ENCODE results near the gene TMEM150C.

TMEM150C gene

DNA sequence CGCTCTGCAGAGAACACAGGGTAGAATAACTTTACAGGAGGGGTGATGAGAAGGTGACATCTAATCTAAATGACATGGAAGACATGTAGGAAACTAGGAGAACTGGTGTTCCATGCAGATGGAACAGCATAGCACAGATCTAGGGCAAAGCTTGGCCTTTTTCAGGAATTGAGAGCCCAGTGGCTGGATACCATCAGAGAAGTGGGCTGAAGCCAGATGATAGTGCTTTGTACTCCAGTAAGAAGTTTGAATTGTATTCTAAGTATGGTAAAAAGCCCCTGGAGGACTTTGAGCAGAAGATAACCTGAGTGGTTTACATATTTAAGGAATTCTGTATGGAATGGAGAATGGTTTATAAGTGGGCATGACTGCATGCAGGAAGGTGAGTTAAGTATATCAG, 98.6 kb downstream of the TMEM150C start:
- Histone ChIP-seq H3K9me3 (ENCODE audit: control insufficient read depth, low read length) (no peaks in the 10 kb centered on the region), H3K36me3 (ENCODE audit: control insufficient read depth, insufficient read depth, low read length) (peaks cover 19% of the 10 kb centered on the region), H3K4me3 (ENCODE audit: insufficient read depth, low read depth, low read length, poor library complexity, severe bottlenecking) (no peak overlapping the region), H3K4me1 (ENCODE audit: control insufficient read depth, insufficient read depth, low read length, poor library complexity, severe bottlenecking) (no peaks in the 10 kb centered on the region), H3K27me3 (replicated peaks; ENCODE audit: control insufficient read depth, insufficient read depth, low read length, poor library complexity, severe bottlenecking) (no peaks in the 10 kb centered on the region), H3K27ac (ENCODE audit: insufficient read depth, low read length, poor library complexity, severe bottlenecking) (no peak overlapping the region)
- DNase-seq, result no peak

DNA sequence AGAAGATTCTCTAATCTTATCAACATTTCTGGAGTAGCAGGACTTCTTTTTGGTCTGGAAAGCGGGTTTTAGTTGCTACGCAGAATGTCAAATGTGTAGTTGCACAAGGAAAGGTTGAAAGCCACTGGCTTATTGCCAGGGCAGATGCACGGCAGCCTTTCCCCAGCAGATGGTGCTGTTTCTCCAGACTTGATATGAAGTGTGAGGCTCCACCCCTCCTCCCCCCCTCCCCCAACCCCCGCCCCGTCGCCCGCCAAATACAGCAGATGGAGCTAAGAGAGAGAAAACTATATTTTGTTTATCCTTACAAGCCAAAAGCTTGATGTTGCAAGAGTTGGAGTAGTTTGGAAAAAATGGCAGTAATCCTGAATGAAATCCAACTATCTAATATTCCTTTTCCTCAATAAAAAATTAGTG, 99.4 kb downstream of the TMEM150C start:
- H3K9me3 ChIP-seq (ENCODE audit: control insufficient read depth, low read length), result no peaks in the 10 kb centered on the region
- H3K36me3 ChIP-seq (ENCODE audit: control insufficient read depth, insufficient read depth, low read length), result peaks cover 25% of the 10 kb centered on the region
- peak; percentile 54 to 77 (median 61) for DNase-seq
- H3K27me3 ChIP-seq (replicated peaks; ENCODE audit: control insufficient read depth, insufficient read depth, low read length, poor library complexity, severe bottlenecking), result no peaks in the 10 kb centered on the region
- H3K4me3 ChIP-seq (ENCODE audit: insufficient read depth, low read depth, low read length, poor library complexity, severe bottlenecking), result no peak overlapping the region
- H3K27ac ChIP-seq (ENCODE audit: insufficient read depth, low read length, poor library complexity, severe bottlenecking), result no peak overlapping the region
- H3K4me1 ChIP-seq (ENCODE audit: control insufficient read depth, insufficient read depth, low read length, poor library complexity, severe bottlenecking), result no peaks in the 10 kb centered on the region

DNA sequence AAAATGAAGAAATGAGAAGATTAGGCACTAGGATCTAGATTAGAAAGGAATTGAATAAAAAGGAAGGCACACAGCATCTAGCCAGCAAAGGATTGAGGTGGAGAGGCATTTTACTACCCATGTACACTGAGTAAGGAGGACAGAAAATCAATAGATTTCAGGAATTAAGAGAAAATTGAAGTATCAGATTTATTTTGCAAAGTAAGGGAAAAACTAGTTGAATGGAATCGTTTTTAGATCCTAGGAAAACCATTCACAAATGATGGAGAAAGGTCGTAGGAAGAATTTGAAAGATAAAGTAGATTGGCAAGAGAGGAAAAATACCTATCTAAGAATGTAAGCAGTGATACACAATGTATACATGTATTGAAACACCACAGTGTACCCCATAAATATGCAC, 100.1 kb downstream of the TMEM150C start:
- Histone ChIP-seq H3K36me3 (ENCODE audit: control insufficient read depth, insufficient read depth, low read length) (peaks cover 27% of the 10 kb centered on the region), H3K4me1 (ENCODE audit: control insufficient read depth, insufficient read depth, low read length, poor library complexity, severe bottlenecking) (no peaks in the 10 kb centered on the region), H3K27ac (ENCODE audit: insufficient read depth, low read length, poor library complexity, severe bottlenecking) (no peak overlapping the region), H3K9me3 (ENCODE audit: control insufficient read depth, low read length) (no peaks in the 10 kb centered on the region), H3K4me3 (ENCODE audit: insufficient read depth, low read depth, low read length, poor library complexity, severe bottlenecking) (no peak overlapping the region), H3K27me3 (replicated peaks; ENCODE audit: control insufficient read depth, insufficient read depth, low read length, poor library complexity, severe bottlenecking) (no peaks in the 10 kb centered on the region)
- DNase-seq, result no peak

DNA sequence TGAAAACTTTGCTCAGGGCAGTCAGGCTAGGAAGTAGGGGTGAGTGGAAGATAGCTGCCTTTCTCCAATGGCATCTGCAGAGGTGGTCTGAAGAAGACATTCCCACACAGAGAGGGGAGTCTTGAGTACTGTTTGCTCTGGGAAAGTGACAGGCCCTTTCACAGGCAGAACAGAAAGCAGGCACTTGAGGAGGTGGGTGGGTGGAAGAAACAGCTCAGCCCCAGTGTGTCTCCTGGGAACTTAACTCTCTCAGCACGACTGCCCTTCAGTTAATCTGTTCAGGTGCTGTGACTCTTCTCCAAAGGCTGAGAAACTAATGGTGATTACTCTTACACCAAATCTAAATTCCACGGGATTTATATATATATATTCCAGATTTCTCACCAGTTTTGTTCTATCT, 103.1 kb downstream of the TMEM150C start:
- no peak overlapping the region for H3K27ac ChIP-seq (ENCODE audit: insufficient read depth, low read length, poor library complexity, severe bottlenecking)
- H3K4me3 ChIP-seq (ENCODE audit: insufficient read depth, low read depth, low read length, poor library complexity, severe bottlenecking), result no peak overlapping the region
- H3K36me3 ChIP-seq (ENCODE audit: control insufficient read depth, insufficient read depth, low read length), result peaks cover 44% of the 10 kb centered on the region
- H3K9me3 ChIP-seq (ENCODE audit: control insufficient read depth, low read length), result no peaks in the 10 kb centered on the region
- no peak for DNase-seq
- H3K27me3 ChIP-seq (replicated peaks; ENCODE audit: control insufficient read depth, insufficient read depth, low read length, poor library complexity, severe bottlenecking), result no peaks in the 10 kb centered on the region
- no peaks in the 10 kb centered on the region for H3K4me1 ChIP-seq (ENCODE audit: control insufficient read depth, insufficient read depth, low read length, poor library complexity, severe bottlenecking)

DNA sequence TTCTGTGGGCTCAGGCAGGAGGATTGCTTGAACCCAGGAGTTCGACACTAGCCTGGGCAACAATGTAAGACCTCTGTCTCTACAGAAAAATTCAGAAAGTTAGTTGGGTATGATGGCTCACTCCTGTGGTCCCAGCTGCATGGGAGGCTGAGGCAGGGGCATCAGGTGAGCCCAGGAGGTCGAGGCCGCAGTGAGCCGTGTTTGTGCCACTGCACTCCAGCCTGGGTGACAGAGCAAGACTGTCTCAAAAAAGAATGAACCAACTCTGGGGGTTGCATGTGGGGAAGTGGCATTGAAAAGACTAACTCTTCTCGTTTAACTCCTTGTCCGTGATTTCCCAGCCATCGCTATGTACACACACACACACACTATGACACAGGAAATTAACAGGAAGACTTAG, 104.5 kb downstream of the TMEM150C start:
- H3K27me3 ChIP-seq (replicated peaks; ENCODE audit: control insufficient read depth, insufficient read depth, low read length, poor library complexity, severe bottlenecking), result no peaks in the 10 kb centered on the region
- H3K4me1 ChIP-seq (ENCODE audit: control insufficient read depth, insufficient read depth, low read length, poor library complexity, severe bottlenecking), result no peaks in the 10 kb centered on the region
- DNase-seq, result no peak
- H3K9me3 ChIP-seq (ENCODE audit: control insufficient read depth, low read length), result no peaks in the 10 kb centered on the region
- H3K4me3 ChIP-seq (ENCODE audit: insufficient read depth, low read depth, low read length, poor library complexity, severe bottlenecking), result no peak overlapping the region
- peaks cover 55% of the 10 kb centered on the region for H3K36me3 ChIP-seq (ENCODE audit: control insufficient read depth, insufficient read depth, low read length)
- H3K27ac ChIP-seq (ENCODE audit: insufficient read depth, low read length, poor library complexity, severe bottlenecking), result no peak overlapping the region

DNA sequence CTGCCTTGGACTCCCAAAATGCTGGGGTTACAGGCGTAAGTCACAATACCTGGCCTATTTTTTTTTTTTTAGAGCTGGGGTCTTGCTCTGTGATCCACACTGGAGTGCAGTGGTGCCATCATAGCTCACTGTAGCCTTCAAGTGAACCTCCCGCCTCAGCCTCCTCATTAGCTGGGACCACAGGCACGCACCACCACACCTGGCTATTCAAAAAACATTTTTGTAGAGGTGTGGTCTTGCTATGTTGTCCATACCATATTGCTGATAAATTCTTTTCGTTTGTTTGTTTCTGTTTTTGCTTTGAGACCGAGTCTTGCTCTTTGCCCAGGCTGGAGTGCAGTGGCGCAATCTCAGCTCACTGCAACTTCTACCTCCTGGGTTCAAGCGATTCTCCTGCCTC, 109.8 kb downstream of the TMEM150C start:
- Histone ChIP-seq H3K27me3 (replicated peaks; ENCODE audit: control insufficient read depth, insufficient read depth, low read length, poor library complexity, severe bottlenecking) (no peaks in the 10 kb centered on the region), H3K9me3 (ENCODE audit: control insufficient read depth, low read length) (no peaks in the 10 kb centered on the region), H3K4me1 (ENCODE audit: control insufficient read depth, insufficient read depth, low read length, poor library complexity, severe bottlenecking) (no peaks in the 10 kb centered on the region), H3K4me3 (ENCODE audit: insufficient read depth, low read depth, low read length, poor library complexity, severe bottlenecking) (no peak overlapping the region), H3K27ac (ENCODE audit: insufficient read depth, low read length, poor library complexity, severe bottlenecking) (no peak overlapping the region), H3K36me3 (ENCODE audit: control insufficient read depth, insufficient read depth, low read length) (peaks cover 68% of the 10 kb centered on the region)
- DNase-seq, result no peak

DNA sequence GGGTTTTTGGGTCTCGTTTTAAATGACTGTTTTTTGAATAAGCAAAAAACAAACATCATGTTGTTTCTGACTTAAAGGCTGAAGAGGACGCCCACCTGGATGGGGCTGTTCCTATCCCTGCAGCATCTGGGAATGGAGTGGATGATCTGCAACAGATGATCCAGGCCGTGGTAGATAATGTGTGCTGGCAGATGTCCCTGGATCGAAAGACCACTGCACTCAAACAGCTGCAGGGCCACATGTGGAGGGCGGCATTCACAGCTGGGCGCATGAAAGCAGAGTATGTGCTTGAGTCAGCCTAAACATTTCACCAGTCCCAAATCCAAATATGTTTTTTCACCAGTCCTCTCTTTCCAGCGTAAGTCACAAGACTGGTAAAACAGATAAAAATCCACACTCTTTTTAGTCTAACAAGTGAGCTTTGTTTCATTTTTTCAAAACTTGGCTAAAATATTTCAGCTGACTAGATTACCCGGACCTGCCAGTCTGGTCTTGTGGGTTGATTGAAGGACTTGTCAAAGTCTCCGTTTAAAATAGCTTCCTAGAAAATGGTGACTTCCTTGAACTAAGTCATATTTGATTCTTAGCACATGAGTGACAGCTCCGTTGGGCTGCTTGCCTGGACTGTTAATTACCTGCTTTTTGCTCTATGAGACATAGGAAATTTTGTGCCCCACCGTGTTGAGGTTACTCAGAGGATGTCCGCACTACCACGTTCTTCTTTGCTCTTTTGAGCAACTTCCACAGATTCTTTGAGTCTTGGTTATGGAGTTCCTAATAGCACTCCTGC, 110.6 kb downstream of the TMEM150C start:
- Histone ChIP-seq H3K27me3 (replicated peaks; ENCODE audit: control insufficient read depth, insufficient read depth, low read length, poor library complexity, severe bottlenecking) (no peaks in the 10 kb centered on the region), H3K27ac (ENCODE audit: insufficient read depth, low read length, poor library complexity, severe bottlenecking) (no peak overlapping the region), H3K36me3 (ENCODE audit: control insufficient read depth, insufficient read depth, low read length) (peaks cover 59% of the 10 kb centered on the region), H3K4me3 (ENCODE audit: insufficient read depth, low read depth, low read length, poor library complexity, severe bottlenecking) (no peak overlapping the region), H3K4me1 (ENCODE audit: control insufficient read depth, insufficient read depth, low read length, poor library complexity, severe bottlenecking) (no peaks in the 10 kb centered on the region), H3K9me3 (ENCODE audit: control insufficient read depth, low read length) (no peaks in the 10 kb centered on the region)
- DNase-seq, result no peak

DNA sequence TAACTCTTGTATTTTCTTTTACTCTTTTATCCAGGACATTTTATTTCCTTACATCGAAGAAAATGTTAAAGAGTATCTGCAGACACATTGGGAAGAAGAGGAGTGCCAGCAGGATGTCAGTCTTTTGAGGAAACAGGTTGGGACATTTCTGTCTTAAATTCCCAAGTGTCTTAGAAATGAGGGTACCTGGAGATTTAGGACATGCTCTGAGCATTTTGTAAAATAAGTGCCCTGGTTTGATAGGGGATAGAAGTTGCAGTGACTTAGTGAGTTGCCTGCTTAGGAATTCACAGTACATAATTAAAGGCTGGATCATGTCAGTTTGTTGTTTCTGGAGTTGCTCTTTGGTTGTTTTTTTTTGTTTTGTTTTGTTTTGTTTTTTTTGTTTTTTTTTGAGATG, 113.9 kb downstream of the TMEM150C start:
- Histone ChIP-seq H3K27me3 (replicated peaks; ENCODE audit: control insufficient read depth, insufficient read depth, low read length, poor library complexity, severe bottlenecking) (no peaks in the 10 kb centered on the region), H3K4me3 (ENCODE audit: insufficient read depth, low read depth, low read length, poor library complexity, severe bottlenecking) (no peak overlapping the region), H3K9me3 (ENCODE audit: control insufficient read depth, low read length) (no peaks in the 10 kb centered on the region), H3K27ac (ENCODE audit: insufficient read depth, low read length, poor library complexity, severe bottlenecking) (no peak overlapping the region), H3K36me3 (ENCODE audit: control insufficient read depth, insufficient read depth, low read length) (peaks cover 41% of the 10 kb centered on the region), H3K4me1 (ENCODE audit: control insufficient read depth, insufficient read depth, low read length, poor library complexity, severe bottlenecking) (no peaks in the 10 kb centered on the region)
- DNase-seq, result no peak

DNA sequence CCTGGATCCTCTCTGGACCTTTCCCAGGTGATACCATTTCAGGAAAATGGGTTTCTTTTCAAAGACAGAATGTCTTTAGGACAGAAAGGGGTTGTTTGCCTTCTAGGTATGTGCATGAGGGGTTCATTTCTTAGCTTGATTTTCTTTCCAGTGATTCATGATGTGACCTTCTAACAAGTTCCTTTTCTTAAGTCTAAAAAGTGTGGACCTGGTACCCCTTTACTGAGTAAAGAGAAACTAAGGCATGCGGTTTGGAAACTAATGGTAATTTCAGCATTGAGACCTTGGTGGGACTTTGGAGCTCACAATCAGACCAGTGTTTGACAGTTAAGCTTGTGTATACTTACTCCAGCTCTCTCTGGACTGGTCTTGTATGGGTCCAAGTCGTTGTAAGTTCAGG, 122.7 kb downstream of the TMEM150C start:
- no peaks in the 10 kb centered on the region for H3K9me3 ChIP-seq (ENCODE audit: control insufficient read depth, low read length)
- H3K27me3 ChIP-seq (replicated peaks; ENCODE audit: control insufficient read depth, insufficient read depth, low read length, poor library complexity, severe bottlenecking), result no peaks in the 10 kb centered on the region
- H3K36me3 ChIP-seq (ENCODE audit: control insufficient read depth, insufficient read depth, low read length), result peaks cover 11% of the 10 kb centered on the region
- H3K4me3 ChIP-seq (ENCODE audit: insufficient read depth, low read depth, low read length, poor library complexity, severe bottlenecking), result no peak overlapping the region
- no peak for DNase-seq
- no peak overlapping the region for H3K27ac ChIP-seq (ENCODE audit: insufficient read depth, low read length, poor library complexity, severe bottlenecking)
- H3K4me1 ChIP-seq (ENCODE audit: control insufficient read depth, insufficient read depth, low read length, poor library complexity, severe bottlenecking), result peaks cover 2% of the 10 kb centered on the region

DNA sequence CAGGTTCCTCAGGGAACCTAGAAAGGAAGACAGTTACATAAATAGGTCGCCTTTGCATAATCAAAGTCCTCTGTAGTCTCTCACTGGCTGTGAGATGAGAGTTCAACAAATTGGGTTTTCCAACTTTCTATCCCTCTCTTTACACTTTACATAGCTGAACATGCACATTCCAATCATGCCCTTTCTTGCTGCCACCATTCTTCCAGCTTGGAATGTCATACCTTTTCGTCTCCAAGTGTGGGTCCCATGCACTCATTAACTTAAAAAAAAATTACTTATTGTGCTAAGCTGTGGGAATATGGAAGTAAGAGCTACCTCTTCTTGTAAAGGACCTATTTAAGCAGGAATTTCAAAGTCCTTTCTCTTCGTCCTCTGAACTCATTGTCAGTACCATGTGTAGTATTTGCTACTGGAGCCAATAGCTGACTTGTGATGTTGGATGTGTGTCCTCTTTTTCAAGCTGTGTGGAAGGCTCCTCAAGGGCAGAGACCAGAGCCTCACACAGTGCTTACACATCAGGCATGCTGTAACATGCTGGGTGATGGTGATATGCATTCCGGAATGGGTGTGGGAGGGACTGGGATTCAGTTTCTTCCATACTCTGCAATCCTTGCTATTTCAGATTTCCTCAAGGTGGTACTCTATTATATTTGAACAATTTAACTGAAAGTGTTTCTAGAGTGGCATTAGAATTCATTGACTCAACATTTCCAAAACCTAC, 124.3 kb downstream of the TMEM150C start:
- DNase-seq, result no peak
- peaks cover 10% of the 10 kb centered on the region for H3K36me3 ChIP-seq (ENCODE audit: control insufficient read depth, insufficient read depth, low read length)
- H3K27me3 ChIP-seq (replicated peaks; ENCODE audit: control insufficient read depth, insufficient read depth, low read length, poor library complexity, severe bottlenecking), result no peaks in the 10 kb centered on the region
- no peak overlapping the region for H3K4me3 ChIP-seq (ENCODE audit: insufficient read depth, low read depth, low read length, poor library complexity, severe bottlenecking)
- H3K4me1 ChIP-seq (ENCODE audit: control insufficient read depth, insufficient read depth, low read length, poor library complexity, severe bottlenecking), result peaks cover 2% of the 10 kb centered on the region
- no peaks in the 10 kb centered on the region for H3K9me3 ChIP-seq (ENCODE audit: control insufficient read depth, low read length)
- H3K27ac ChIP-seq (ENCODE audit: insufficient read depth, low read length, poor library complexity, severe bottlenecking), result no peak overlapping the region
